Mucosa of gallbladder (tissue), 1 donor: ENCODE results near the gene KIF23. TPM values are rescaled to one million over a fixed set of nuclear protein-coding genes. Genes with fewer than 3 reads are reported as not detected.

Source experiments
- DNase-seq: peaks from one replicate; pipeline ENCODE4 v3.0.0-alpha.2; 2020; ENCODE audit warnings: low spot score
- total RNA-seq: library from RNA; stranded (reverse); gene quantifications from one replicate; pipeline ENCODE4 v1.2.1, GENCODE V29; 2021
- donor health status: DM: no; HTN: no; CAD: no.

Gene KIF23
- total RNA-seq, 1 donor from 2014 or later = 3.9 TPM

DNA sequence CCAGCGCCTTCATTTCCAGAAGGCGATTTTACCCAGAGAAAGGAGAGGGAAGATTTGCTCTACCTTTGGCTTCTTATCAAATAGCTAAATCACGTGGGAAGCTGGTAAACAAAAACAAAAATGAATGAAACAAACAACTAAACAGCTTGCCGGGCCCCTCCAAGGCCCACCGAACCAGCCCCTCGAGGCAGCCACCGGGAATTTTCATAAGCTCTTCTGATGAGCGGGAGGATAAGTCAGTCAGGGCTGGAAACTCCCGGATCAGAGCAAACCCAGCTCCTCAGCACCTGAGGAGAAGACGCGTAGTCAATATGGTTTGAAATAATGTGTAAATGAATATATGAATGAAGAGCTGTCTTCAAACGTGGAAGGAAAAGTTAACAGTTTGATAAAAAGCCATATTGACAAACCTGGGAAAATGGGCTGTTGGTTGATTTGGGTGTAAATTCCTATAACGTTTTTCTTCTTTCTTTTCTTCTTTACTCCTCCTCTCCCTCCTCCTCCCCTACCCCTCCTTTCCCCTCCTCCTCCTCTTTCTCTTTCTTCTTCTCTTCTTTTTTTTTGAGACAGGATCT, 49.1 kb downstream of the KIF23 start:
- DNase-seq = no peak

DNA sequence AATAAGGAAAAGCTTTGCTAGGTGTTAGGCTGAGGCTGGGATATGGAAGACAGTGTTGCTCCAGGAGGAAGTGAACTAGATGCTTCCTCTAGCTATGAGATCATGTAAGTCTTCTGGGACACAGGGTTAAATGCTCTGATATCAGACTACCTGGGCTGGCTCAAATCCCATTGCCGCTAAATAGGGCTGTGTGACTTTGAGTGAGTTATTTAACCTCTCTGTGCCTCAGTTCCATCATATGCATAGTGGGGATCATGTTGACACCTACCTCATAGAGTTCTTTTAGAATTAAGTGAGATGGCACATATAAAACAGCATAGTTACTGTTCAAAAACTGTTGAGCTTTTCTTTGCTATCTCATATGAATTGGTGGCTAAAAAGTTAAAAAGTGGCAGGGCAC, 51.1 kb downstream of the KIF23 start:
- no peak for DNase-seq

DNA sequence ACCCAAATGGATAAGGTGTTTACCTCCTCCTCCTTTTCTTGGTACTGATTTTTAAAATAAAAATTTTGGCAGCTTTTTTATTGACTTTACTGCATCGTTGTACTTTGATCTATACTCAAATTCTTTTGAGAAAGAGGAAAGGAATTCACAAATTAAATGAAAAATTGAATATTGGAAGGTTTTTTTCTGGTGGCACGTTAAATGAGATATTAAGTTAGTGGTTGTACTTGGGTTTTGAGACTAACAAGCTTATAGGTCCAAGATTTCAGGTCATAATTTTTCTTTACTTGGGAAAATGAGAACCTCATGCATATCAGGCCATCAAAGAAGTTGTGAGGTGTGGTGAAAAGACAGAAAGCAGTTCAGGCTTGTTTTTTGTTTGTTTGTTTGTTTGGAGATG, 52.6 kb downstream of the KIF23 start:
- no peak for DNase-seq

DNA sequence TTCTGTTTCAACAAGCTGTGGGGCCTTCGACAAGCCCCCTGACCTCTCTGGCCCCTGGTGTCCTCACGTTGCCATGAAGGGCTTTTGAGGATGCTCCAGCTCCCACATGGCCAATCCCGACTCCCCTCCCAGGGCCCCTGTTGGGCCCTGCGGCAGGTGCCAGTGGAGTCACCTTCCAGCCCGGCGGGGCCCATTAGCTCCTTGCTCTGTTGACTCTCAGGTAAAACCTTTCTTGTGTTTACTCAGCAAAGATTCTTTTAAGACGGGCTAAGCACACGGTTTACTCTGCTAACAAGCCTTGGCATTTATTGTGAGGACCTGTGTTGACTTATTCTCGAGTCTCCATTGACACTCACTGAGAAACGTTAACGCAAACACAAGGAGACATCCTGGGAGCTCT, 53.5 kb downstream of the KIF23 start:
- no peak for DNase-seq

DNA sequence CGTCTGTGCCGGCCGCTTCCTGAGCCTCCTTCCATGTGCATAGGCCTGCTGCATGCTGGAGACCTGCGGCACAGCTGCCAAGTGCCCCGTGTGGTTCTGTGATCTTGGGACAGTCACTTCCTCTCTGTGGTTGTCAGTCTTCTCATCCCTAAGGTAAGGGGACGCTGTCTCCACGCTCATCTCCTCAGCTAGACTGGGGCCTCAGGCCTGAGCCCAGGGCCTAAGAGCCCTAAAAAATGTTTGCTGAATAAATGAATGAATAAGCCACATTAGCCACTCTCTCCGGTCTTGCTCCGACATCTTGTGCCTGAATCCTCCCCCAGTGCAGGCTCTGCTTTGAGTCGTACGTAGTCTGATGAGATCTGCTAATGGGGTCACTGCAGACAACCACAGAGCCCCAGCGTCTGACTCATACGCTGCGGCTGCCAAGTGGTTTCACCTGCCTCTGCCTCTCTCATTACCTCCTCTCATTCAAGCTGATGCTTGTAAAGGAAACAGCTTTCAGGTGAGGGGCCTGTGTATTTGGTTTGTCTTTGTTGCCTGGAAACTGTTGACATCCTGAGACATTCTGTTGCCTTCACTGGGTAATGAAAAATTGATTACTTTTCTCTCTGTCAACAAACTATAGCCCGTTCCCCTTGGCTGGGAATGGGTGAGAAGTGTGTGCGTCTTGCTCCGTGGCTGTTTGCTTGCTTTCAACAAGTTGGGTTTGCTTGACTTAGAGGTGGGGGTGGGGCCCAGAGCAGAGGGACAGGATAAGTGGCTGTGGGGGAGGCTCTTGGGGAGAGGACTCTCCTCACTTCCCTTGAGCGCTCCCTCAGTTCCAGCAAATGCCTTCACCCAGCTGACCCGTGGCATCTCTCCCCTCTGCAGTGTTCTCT, 54.3 kb downstream of the KIF23 start:
- DNase-seq = peak; percentile 66

DNA sequence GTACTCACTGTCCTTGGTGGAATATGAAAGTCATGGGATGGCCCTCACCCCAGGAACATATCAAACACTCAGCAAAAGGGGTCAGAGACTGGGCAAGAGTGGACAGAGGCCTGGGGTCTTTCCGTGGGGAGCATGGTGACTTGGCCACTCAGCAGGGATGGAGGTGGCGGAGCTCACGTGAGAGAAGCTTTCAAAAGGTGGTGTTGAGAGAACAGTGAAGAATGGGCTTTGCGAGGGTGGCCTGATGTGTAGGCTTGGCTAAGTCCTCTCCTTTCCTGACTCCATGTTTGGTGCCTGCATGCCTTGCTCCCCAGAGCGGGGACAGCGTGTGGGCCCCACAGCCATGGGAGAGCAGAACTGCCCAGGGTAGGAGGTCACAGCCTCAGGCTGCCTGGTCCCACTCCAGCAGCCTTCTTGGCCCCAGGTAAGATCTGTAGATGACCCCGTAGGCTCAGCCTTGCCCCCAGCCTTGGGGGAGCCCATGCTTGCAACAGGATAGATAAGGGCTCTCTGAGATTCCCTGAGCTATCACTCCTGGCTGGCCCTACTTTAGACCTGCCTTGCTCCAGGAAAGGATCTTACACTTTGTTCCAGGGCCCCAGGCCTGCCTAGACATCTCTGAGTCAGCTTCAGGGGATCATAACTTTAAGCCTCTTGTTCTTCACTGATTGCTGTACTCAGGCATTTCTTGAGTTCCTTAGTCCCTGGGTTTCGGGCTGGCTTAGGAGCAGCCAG, 55.5 kb downstream of the KIF23 start:
- no peak for DNase-seq

DNA sequence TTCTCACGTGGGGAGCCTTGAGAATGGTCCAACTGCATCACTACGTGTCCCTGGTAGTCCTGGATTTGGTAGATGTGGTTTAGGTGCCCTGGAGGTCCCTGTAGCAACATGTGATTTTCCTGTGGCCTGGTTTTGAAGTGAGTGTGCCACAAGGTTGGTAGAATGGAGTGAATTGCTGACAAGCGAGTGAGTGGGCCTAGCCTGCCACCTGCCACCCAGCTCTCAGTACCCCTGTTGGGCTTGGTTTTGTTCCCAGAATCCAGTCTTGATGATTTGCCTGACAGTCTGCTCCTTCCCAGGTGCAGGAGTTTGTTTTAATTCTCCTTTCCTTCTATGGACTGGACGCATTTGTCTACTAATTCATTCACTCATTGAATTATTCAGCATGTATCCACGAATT, 57.9 kb downstream of the KIF23 start:
- DNase-seq = no peak

DNA sequence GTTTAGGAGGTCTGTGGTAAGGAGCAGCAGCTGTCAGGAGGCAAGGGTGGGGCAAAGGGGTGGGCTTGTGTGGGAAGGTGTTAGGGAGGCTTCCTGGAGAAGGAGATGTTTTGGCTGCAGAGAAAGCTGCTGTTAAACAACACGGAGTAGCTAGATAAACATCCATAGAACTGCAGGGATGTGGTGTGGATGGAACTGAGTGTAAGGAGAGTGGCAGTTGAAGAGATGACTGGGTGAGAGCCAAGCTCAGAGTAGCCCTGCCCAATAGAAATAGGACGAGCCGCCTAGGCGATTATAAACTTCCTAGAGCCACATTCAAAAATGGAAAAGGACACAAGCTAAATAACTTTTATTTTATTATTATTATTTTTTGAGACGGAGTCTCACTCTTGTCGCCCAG, 58.4 kb downstream of the KIF23 start:
- DNase-seq = no peak

DNA sequence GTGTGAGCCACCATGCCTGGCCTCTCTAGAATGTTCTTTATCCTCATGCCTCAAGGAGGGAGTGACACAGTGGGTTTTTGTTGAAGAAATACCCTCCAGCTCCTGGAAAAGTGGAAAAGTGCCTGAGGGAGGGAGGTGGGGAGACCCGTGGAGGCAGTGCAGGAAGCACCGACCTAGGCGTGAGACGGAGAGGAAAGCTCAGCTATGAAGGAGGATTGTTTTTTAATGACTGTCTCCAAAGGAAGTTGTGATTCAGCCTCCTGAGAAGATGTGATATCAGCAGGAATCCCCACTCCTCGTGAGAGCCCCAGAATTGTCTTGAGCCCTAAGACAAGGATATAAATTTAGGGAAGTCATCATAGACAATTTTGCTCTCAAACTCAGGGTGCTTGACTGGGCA, 60.1 kb downstream of the KIF23 start:
- DNase-seq = no peak

DNA sequence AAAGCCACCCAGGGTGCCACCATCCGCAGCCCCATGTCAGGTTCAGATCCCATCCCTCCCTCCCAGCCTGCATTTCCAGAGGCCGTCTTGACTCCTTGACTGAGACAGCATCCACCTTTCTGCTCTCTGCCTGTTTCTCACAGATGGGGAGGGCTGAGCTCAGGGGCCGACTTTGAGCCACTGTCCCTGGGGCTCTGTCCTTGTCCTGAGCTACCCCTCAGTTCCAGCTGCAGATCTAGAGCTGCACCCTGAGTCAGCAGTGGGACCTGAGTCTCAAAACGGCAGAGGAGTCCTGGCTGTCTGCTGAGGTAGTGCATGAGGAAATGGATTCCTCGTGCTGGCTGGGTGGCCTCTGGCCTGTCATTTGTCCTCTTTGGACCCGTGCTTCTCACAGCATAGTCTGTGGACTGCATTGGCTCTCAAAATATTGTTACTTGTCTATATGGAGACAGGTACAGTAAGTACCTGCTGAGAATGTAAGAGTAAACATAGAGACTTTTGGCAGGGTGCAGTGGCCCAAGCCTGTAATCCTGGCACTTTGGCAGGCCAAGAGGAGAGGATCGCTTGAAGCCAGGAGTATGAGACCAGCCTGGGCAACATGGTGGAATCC, 60.8 kb downstream of the KIF23 start:
- DNase-seq = no peak

DNA sequence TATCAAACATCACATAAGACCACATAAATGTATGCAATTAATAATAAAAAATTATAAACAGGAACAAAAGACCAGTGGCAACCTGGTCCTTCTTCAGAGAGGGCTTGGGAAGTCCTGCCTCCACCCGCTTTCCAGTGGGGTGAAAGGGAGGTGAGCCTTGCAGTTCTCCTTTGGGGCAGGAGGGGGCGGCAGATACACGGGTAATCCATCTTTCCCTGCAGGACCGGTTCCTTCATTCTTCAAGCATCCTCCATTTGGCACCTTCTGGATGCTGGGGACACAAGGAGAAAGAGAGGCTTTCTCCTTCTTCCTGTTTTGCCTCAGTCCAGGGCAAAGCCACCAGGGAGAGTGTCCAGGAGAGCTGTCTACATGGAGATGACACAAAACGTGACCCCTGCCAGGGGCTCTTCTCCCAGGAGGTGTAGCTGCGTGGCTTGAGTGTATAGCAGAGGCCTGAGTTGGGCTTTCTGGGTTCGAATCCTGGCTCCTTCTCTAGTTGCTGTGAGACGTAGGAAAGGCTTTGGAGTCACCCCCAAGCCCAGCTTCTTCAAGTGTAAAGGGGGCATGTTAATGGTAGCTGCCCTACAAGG, 61.7 kb downstream of the KIF23 start:
- DNase-seq = peak; percentile 83

DNA sequence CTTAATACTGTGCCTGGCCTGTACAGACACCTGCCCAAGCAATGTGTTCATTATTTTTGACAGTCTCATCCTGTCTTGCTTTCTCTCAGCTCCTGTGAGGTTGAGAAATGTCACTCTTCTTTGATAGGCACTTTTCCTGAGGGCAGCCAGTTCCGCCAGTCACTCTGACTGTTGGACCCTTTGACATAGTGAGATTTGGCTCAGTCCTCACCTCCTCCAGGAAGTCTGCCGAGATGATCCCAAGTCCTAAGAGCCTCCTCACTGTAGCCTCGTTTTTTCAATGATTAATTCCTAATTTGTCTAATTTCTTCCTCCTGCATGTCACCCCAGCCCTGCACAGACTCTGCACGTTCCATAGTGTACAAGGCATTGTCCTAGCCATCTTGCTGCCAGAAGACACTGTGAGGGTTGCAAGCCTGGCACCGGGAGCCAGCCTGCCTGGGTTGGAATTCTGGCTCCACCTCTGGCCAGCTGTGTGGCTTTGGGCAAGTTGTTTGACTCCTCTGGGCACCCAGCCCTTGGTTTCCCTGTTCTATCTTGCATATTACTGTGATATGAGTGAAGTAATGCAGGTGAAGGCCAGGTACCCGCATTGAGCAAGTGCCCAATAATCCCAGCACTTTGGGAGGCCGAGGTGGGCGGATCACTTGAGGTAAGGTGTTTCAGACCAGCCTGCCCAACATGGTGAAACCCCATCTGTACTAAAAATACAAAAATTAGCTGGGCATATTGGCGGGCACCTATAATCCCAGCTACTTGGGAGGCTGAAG, 62.7 kb downstream of the KIF23 start:
- DNase-seq = no peak

DNA sequence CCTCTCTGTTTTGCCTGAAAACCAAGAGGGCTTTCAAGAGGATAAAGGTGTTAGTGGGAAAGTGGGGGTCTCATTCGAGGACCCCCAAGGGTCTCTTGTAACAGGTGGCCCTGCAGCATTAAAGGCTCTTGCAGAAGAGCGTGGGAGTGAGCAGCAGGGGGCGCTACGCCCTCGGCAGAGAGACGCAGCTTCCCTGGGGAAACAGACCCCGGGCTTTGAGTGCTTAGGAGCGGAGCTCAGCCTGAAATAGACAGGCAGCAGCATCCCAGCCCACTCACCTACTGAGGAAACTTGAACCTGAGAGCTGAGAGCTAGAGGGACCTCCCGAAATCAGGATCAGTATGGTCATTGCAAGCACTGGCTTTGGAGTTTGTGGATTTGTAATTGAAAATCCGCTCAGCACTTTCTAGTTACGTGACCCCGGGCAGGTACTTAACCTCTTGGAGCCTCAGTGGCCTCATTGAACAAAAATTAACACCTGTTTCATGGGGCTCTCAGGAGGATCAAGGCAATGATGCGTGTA, 64.2 kb downstream of the KIF23 start:
- DNase-seq = no peak

DNA sequence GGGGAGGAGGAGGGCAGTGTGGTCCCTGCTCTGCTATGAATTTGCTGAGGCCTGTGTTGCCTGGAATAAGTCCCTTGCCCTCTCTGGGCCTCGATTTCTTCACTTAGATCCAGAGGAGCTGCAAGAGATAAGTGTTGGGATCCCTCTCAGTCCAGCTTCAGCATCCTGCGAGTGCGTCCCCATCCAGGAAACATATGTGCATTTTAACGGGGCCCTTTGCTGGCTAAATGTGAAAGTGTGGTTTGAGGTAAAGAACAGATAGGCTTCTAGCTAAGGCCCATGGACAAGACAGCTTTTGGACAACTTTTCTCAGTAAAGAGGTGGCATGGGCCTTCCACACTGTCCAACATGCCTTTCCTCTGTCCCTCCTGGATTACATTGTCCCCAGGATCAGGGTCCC, 64.9 kb downstream of the KIF23 start:
- DNase-seq = no peak

DNA sequence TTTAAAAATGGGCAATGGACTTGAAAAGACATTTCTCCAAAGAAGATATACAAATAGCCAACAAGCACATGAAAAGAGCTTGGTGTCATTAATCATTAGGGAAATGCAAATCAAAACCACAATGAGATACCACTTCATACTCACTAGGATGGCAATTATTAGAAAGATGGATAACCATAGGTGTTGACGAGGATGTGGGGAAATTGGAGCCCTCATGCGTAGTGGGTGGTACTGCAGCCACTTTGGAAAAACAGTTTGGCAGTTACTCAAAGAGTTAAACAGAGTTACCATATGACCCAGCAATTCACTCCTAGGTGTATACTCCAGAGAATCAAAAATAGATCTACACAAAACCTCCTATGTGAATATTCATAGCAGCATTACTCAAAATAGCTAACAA, 65.8 kb downstream of the KIF23 start:
- no peak for DNase-seq

DNA sequence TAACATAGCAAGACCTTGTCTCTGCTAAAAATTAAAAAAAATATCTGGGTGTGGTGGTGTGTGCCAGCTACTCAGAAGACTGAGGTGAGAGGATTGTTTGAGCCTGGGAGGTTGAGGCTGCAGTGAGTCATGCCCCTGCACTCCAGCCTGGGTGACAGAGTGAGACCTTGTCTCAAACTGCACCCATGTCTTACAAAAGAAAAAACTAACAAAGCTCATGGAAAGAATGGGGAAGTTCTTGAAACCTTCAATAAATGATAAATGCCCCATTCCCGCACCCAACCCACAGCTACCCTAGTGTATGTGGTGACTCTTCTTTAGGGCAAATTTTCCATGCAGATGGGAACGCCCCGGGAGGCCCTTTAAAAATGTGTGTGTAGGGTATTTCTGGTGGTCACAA, 66.8 kb downstream of the KIF23 start:
- DNase-seq = no peak

DNA sequence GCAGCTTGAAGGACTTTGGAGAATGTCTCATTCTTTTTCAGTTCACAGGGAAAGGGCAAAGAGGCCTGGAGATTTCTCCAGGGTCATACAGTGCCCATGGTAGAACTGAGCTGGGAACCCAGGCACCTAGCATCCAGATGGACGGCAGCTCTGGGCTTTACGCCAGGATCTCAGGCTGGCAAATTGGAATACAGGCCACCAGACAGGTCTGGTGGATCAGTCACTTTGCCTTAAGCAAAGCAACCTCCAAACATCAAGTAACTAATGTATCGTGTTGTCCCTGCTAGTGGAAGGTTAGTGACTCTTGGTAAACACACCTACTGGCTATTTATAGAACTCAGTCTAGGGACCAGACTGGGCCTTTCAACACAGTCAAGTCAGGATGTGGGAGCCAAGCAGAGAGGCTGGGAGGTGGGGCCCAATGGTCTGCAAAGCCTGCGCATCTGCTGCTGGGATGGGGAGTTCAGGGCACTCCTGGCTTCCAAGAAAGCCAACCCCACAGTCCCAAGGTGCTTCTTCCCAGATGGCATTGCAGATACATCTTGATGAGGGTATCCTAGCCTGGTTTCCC, 68.6 kb downstream of the KIF23 start:
- no peak for DNase-seq

DNA sequence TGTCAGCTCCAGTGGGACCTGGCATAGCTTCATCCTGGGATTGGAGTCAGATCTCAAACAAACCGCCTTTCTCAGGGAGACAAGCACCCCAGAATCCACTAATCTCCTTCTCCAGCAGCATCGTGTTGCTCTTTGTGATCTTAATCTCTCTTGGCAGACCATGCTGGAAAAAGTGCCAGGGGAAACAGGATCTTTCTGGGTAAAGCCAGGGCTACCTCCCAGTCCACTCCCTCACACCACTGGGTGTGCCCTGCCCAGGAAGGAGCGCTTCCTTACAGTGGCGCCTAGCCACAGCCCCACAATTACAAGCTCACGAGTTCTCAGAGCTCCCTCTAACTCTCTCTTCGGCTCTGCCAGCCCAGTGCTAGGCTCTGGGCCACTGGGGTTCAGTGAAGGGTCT, 70.7 kb downstream of the KIF23 start:
- DNase-seq = no peak

DNA sequence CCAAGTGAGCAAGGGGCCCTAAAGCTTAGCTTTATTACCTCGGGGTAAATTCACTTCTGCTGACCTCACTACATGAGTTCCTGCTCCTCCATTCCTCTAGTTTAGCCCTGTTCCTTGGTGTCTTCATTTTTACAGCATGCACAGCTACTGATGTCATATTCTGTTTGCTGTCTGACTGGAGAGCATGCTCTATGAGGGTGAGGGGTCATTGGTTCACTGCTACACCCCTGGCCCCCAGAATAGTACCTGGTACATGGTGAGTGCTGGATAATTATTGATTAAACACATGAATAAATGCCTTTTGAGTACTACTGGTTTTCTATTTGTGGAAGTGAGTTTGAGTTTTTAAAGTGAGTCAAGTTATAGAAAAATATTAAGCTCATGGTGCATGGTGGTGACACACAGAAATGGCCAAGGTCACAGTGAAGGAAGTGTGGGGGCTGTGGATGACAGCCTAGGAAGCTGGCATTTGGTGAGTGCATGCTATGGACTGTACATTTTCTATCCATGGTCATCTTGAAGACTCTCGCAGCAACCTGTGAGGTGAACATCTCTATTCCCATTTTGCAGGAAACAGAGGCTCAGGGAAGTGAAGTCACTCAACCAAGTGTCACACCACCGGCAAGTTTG, 72.4 kb downstream of the KIF23 start:
- no peak for DNase-seq

DNA sequence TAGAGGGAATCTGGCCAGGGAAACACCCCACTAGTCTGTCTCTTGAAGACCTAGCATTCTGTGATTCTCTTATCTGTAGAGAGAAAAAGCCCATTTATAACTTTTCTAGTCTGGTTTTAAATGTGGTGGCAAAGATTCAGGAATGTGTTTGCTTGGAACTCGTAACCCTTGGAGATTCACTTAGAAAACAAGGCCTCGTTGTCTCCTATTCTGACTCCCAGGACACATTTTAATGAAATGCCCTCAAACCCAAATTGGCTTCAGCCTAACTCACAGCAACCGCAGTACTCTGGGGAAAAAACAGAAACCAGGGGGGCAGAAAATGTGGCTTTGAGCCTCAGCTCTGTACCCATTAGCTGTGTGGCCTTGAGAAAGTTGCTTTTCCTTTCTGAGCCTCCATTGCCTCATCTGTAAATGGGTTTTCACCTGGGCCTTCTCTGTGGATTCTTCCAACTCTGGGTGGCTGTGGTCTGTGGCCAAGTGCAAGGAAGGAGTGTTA, 75.0 kb downstream of the KIF23 start:
- DNase-seq = no peak
